ENCODE results near the gene MYCT1. TPM values are rescaled to one million over a fixed set of nuclear protein-coding genes. Genes with fewer than 3 reads are reported as not detected.
A peak's percentile ranks its signal among the peaks of the same experiment; 100 is the strongest.

The MYCT1 gene
- total RNA-seq, 1 experiment from 2014 or later: not detected

DNA sequence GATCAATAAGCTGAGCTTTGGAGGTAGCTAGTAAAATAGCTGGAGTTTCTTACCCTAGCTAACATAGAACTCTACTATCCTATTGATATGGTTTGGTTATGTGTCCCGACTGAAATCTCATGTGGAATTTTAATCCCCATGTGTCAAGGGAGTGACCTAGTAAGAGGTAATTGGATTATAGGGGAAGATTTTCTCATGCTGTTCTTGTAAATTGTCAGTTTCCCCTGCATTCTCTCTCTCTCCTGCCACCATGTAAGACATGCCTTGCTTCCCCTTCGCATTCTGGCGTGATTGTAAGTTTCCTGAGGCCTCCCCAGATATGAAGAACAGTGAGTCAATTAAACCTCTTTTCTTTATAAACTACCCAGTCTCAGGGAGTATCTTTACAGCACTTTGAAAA lies 35.9 kb upstream of the MYCT1 start:
- POLR2A ChIA-PET: no interaction called here

GRCh38 chr6:152669895-152670294 lies 27.8 kb upstream of the MYCT1 start:
- ATAC-seq (peak; percentile 72; the same call in 1 of the 2 replicates), DNase-seq (ENCODE audit: low read depth, low spot score) (no peak)
- Histone ChIP-seq H3K36me3 (ENCODE audit: control insufficient read depth, insufficient read depth, low read length) (no peaks in the 10 kb centered on the region), H3K9me3 (ENCODE audit: control insufficient read depth, insufficient read depth, low read depth, low read length) (no peaks in the 10 kb centered on the region), H3K27ac (ENCODE audit: low read length) (no peak overlapping the region), H3K4me1 (ENCODE audit: control insufficient read depth, insufficient read depth, low read length) (no peaks in the 10 kb centered on the region), H3K4me3 (ENCODE audit: low read depth in 2 of 2, low read length in 2 of 2) (no peak overlapping the region), H3K27me3 (ENCODE audit: control insufficient read depth, insufficient read depth, low read length) (no peaks in the 10 kb centered on the region)
- BruUV-seq (replicated peaks): no TSS peak
- POLR2A ChIA-PET: no interaction called here
- in situ Hi-C loops (cut with HindIII; ENCODE audit: low pct_unique_long_range_greater_than_20kb, low sequenced_read_pairs) (no loop called here), intact Hi-C loops (cut with micrococcal nuclease; ENCODE audit: unreplicated experiment) (loop anchor here (2.0 to 5.0 kb wide), 2 partner anchors 117 to 183 kb away; no protein-coding TSS in a partner anchor)
- TF ChIP-seq, protein P1, sequence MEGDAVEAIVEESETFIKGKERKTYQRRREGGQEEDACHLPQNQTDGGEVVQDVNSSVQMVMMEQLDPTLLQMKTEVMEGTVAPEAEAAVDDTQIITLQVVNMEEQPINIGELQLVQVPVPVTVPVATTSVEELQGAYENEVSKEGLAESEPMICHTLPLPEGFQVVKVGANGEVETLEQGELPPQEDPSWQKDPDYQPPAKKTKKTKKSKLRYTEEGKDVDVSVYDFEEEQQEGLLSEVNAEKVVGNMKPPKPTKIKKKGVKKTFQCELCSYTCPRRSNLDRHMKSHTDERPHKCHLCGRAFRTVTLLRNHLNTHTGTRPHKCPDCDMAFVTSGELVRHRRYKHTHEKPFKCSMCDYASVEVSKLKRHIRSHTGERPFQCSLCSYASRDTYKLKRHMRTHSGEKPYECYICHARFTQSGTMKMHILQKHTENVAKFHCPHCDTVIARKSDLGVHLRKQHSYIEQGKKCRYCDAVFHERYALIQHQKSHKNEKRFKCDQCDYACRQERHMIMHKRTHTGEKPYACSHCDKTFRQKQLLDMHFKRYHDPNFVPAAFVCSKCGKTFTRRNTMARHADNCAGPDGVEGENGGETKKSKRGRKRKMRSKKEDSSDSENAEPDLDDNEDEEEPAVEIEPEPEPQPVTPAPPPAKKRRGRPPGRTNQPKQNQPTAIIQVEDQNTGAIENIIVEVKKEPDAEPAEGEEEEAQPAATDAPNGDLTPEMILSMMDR (IDR thresholded peaks at IDR 0.05): peak; percentile 41; the same call in 1 of the 2 replicates
- TF ChIP-seq SIN3A (IDR thresholded peaks at IDR 0.05; ENCODE audit: borderline replicate concordance, insufficient read depth, low read depth, low read length) (no peak), TCF7L2 (IDR thresholded peaks at IDR 0.05; ENCODE audit: low read depth, low read length) (no peak)
- CTCF ChIA-PET: no interaction called here

More for the DNA sequence above, 35.9 kb upstream of the MYCT1 start:
- TF ChIP-seq SIN3A (IDR thresholded peaks at IDR 0.05; ENCODE audit: borderline replicate concordance, insufficient read depth, low read depth, low read length) (no peak), TCF7L2 (IDR thresholded peaks at IDR 0.05; ENCODE audit: low read depth, low read length) (no peak), POLR2AphosphoS5 (IDR thresholded peaks at IDR 0.05; ENCODE audit: low read depth, low read length) (no peak), REST (IDR thresholded peaks at IDR 0.05; ENCODE audit: insufficient read depth in 1 of 2, low read depth in 2 of 2, low read length in 1 of 2) (no peak)
- TF ChIP-seq, protein P1 (IDR thresholded peaks at IDR 0.05): no peak
- Histone ChIP-seq H3K27me3 (ENCODE audit: control insufficient read depth, insufficient read depth, low read length) (no peaks in the 10 kb centered on the region), H3K36me3 (ENCODE audit: control insufficient read depth, insufficient read depth, low read length) (no peaks in the 10 kb centered on the region), H3K27ac (ENCODE audit: low read length) (no peak overlapping the region), H3K4me3 (ENCODE audit: low read depth in 2 of 2, low read length in 2 of 2) (no peak overlapping the region), H3K9me3 (ENCODE audit: control insufficient read depth, insufficient read depth, low read depth, low read length) (no peaks in the 10 kb centered on the region), H3K4me1 (ENCODE audit: control insufficient read depth, insufficient read depth, low read length) (no peaks in the 10 kb centered on the region)
- no peak for DNase-seq (ENCODE audit: low read depth, low spot score)
- CTCF ChIA-PET: no interaction called here
- ATAC-seq: no peak
- in situ Hi-C loops (cut with HindIII; ENCODE audit: low pct_unique_long_range_greater_than_20kb, low sequenced_read_pairs): no loop called here
- intact Hi-C loops (cut with micrococcal nuclease; ENCODE audit: unreplicated experiment): no loop called here
- no TSS peak for BruUV-seq (replicated peaks)

Data from Panc1 (cell line).